Body of pancreas (tissue), 4 donors: ENCODE measurements around the gene SNX5. TPM values are rescaled to one million over a fixed set of nuclear protein-coding genes. Genes with fewer than 3 reads are reported as not detected.

Experiments used
- ATAC-seq: fragments of 150-250 bp; one replicate; pipeline ENCODE4 v1.9.1; 2016
- DNase-seq, 4 donors: peaks; one replicate each; pipeline ENCODE4 v3.0.0-alpha.2; 2019
- H3K27ac ChIP-seq, 4 donors: fragments of 200-600 bp; sonication (generic); 1 replicate in 3 of 4; 2 replicates in 1 of 4; pipeline versions ENCODE4 v1.5.1 to v1.6.1; 2016 to 2019; ENCODE audit warnings: mild to moderate bottlenecking in 1 of 4, mixed read lengths in 1 of 4, moderate library complexity in 1 of 4
- H3K27me3 ChIP-seq, 2 donors: fragments of 200-600 bp; sonication (generic); one replicate each; pipeline ENCODE4 v1.6.0; 2016; ENCODE audit warnings: mild to moderate bottlenecking in 1 of 2
- H3K36me3 ChIP-seq, 2 donors: fragments of 200-600 bp; sonication (generic); replicated peaks in 1 of 2; 2 replicates each; pipeline ENCODE4 v1.5.1; 2016; ENCODE audit warnings: low read depth in 2 of 2; ENCODE audit not compliant: insufficient read depth in 1 of 2
- H3K4me1 ChIP-seq: fragments of 200-600 bp; sonication (generic); one replicate; pipeline ENCODE4 v1.6.0; 2016
- H3K4me3 ChIP-seq, 2 donors: fragments of 200-600 bp; sonication (generic); 1 replicate in 1 of 2; 2 replicates in 1 of 2; pipeline ENCODE4 v1.5.1; 2016 to 2019
- H3K9me3 ChIP-seq, 3 donors: fragments of 200-600 bp; sonication (generic); 1 replicate in 2 of 3; 2 replicates in 1 of 3; pipeline ENCODE4 v1.5.1; 2016
- POLR2A ChIP-seq, 3 donors: fragments of 450-650 bp; IDR thresholded peaks; one replicate each; pipeline ENCODE4 v1.6.1; 2016; ENCODE audit warnings: antibody characterized with exemption in 3 of 3, mild to moderate bottlenecking in 2 of 3
- WGBS, 2 donors: methylation state at CpG; one replicate each; pipeline ENCODE4 v1.1.5; 2017; 5-methylcytosine and 5-hydroxymethylcytosine counted together
- intact Hi-C: fragments of 100-400 bp; cut with DNase I; formaldehyde crosslinking; loops from one replicate; pipeline ENCODE4 v1.15.1; 2023
- total RNA-seq, 2 donors: library from RNA; depleted of rRNA; stranded (reverse); fragments of >200 nt; gene quantifications; one replicate each; pipeline ENCODE4 v1.1.0, GENCODE V29; 2016
- TF ChIP-seq, protein P1 (sequence below), 7 experiments: fragments of 450-650 bp in 4 of 7; fragments of 200-600 bp in 3 of 7; sonication (generic) in 3 of 7; IDR thresholded peaks; one replicate each; pipeline ENCODE4 v1.5.1; 2016 to 2019; ENCODE audit warnings: antibody characterized with exemption in 7 of 7

The SNX5 gene
- total RNA-seq, 2 donors from 2014 or later = 61.3 to 84.3 TPM

DNA sequence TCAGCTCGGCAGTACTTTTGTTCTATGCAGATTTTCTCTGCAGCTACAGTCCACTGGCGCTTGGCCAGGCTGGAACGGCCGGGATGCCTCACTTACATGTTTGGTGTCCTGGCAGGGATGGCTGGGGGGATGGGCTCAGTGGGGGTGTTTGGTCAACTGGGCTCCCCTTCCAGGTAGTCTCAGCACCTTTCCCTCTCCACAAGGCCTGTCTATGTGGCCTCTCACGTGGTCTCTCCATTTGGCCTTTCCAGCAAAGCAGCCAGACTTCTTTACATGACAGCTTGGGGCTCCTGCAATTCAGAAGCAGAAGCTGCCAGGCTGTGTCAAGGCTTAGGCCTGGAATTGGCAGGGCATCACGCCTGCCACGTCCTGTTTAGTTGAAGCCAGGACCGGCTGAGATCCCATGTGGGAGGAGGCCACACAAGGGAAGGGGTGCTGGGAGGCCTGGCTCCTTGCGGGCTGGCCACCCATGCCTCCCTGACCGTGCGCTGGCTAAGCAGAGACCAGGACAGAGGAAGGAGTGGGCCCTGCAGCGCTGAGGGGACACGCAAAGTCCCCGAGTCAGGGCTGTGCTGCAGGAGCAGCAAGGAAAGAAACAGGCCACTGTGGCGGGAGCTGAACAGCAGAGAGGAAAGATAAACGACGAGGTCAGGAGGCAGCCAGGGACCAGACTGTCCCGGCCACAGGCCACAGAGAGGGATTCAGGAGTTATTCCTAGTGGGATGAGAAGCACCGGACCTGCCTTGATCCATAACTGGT is 39.1 kb upstream of the SNX5 start:
- ATAC-seq (no peak), DNase-seq (peak in 3 of 4 donors; percentile 13 to 30 (median 21))
- WGBS, 2 donors = 76 to 79% methylated on average over 9 to 18 of the region's 19 CpGs
- no peaks in the 10 kb centered on the region for H3K36me3 ChIP-seq
- no peak overlapping the region for H3K27ac ChIP-seq
- no peaks in the 10 kb centered on the region for H3K9me3 ChIP-seq
- H3K27me3 ChIP-seq = no peaks in the 10 kb centered on the region
- intact Hi-C loops = no loop called here
- no peak for TF ChIP-seq POLR2A (IDR thresholded peaks at IDR 0.05)
- TF ChIP-seq, protein P1, sequence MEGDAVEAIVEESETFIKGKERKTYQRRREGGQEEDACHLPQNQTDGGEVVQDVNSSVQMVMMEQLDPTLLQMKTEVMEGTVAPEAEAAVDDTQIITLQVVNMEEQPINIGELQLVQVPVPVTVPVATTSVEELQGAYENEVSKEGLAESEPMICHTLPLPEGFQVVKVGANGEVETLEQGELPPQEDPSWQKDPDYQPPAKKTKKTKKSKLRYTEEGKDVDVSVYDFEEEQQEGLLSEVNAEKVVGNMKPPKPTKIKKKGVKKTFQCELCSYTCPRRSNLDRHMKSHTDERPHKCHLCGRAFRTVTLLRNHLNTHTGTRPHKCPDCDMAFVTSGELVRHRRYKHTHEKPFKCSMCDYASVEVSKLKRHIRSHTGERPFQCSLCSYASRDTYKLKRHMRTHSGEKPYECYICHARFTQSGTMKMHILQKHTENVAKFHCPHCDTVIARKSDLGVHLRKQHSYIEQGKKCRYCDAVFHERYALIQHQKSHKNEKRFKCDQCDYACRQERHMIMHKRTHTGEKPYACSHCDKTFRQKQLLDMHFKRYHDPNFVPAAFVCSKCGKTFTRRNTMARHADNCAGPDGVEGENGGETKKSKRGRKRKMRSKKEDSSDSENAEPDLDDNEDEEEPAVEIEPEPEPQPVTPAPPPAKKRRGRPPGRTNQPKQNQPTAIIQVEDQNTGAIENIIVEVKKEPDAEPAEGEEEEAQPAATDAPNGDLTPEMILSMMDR (IDR thresholded peaks at IDR 0.05) = no peak
- H3K4me3 ChIP-seq = no peak overlapping the region
- peaks cover 11% of the 10 kb centered on the region for H3K4me1 ChIP-seq

DNA sequence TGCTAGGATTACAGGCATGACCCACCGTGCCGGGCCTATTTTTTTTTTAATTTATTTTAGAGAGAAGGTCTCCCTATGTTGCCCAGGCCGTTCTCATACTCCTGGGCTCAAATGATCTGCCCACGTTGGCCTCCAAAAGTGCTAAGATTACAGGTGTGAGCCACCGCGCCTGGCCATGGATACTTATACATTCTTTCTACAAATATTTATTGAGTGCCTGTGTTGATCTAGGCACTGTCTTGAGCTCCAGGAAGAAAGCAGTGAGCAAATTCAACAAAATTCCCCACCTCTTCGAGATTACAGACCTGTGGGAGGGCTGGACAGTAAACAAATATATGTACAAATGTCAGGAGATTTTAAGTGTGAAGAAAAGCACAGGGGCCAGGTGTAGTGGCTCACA is 38.1 kb upstream of the SNX5 start:
- H3K9me3 ChIP-seq = no peaks in the 10 kb centered on the region
- H3K36me3 ChIP-seq = no peaks in the 10 kb centered on the region
- peaks cover 11% of the 10 kb centered on the region for H3K4me1 ChIP-seq
- peak in 1 of 4 donors; percentile 21 for DNase-seq
- no peak overlapping the region for H3K27ac ChIP-seq
- TF ChIP-seq POLR2A (IDR thresholded peaks at IDR 0.05) = no peak
- TF ChIP-seq, protein P1 (IDR thresholded peaks at IDR 0.05) = no peak
- intact Hi-C loops = no loop called here
- no peaks in the 10 kb centered on the region for H3K27me3 ChIP-seq
- no peak overlapping the region for H3K4me3 ChIP-seq
- WGBS, 2 donors = 49 to 54% methylated on average over 7 of the region's 7 CpGs
- ATAC-seq = no peak

DNA sequence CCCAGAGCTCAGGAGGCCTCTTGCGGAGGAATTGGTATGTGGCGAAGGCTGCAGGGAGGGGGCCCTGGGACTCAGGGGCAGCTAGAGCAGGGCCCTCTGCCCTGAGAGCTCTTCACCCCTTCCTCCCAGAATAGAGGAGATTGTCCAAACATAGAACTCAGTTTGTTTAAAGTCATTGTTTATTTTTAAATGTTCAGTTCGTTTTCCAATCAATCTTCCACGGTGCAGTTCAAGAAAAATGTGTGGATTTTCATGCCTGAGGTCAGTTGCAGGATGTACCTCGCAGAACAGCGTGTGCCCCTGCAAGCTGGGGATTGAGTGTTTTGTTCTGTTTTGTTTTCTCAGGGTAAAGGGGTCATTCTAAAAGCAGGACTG is 37.4 kb upstream of the SNX5 start:
- H3K27me3 ChIP-seq = no peaks in the 10 kb centered on the region
- no peak for ATAC-seq
- H3K27ac ChIP-seq = no peak overlapping the region
- 64 to 65% methylated on average over 6 of the region's 6 CpGs for WGBS, 2 donors
- no peaks in the 10 kb centered on the region for H3K36me3 ChIP-seq
- no peak overlapping the region for H3K4me3 ChIP-seq
- peaks cover 11% of the 10 kb centered on the region for H3K4me1 ChIP-seq
- H3K9me3 ChIP-seq = no peaks in the 10 kb centered on the region
- no peak for DNase-seq
- no peak for TF ChIP-seq POLR2A (IDR thresholded peaks at IDR 0.05)
- TF ChIP-seq, protein P1 (IDR thresholded peaks at IDR 0.05) = no peak
- intact Hi-C loops = no loop called here

DNA sequence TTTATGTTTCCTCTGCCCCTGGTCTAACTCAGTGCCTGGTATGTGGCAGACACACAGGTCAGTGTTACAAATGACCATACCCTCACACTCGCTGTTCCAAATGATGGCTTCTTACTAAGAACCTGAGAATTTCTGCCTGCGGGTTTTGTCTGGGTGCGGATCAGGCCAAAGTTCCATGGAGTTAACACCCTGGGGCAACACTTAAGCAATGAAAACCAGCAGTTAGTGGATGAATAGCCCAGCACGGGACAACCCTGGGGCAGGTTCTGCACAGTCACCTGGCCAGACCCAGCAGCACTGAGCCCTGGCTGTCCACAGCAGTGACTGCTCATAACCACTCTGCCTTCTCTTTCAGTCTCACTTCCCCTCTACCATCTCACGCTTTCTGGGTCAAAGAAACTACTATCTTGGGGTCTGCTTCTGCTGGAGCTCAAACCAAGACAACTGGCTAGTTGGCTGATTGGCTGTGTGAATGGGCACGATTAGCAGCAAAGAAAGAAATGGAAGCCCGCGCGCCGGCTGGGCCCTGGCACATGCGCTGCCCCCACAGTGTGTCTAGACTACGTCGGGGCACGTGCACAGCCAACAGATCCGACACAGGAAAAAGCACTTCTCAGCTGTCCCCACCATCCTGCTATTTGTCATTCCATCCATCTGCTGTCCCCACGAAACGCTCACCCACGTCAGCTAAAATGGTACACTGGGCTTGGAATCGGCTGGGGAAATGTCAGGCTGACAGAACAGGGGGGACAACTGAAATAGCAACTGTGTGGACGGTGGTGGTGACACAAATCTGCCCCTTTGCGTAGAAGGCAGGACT is 36.8 kb upstream of the SNX5 start:
- no peaks in the 10 kb centered on the region for H3K27me3 ChIP-seq
- intact Hi-C loops = no loop called here
- ATAC-seq (no peak), DNase-seq (no peak)
- TF ChIP-seq, protein P1 (IDR thresholded peaks at IDR 0.05) = no peak
- no peaks in the 10 kb centered on the region for H3K9me3 ChIP-seq
- H3K27ac ChIP-seq = no peak overlapping the region
- peaks cover 11% of the 10 kb centered on the region for H3K4me1 ChIP-seq
- no peak overlapping the region for H3K4me3 ChIP-seq
- WGBS, 2 donors = 86 to 90% methylated on average over 17 to 21 of the region's 21 CpGs
- no peaks in the 10 kb centered on the region for H3K36me3 ChIP-seq
